ENCODE measurements around the gene TAF4. TPM values are rescaled to one million over a fixed set of nuclear protein-coding genes. Genes with fewer than 3 reads are reported as not detected.

Gene TAF4
- total and polyA plus RNA-seq, 2 of the 13 experiments (the other 11 are each of a cell fraction or from before 2014, with no cell fraction given) = 5.9 to 12.0 TPM

- TF ChIP-seq POGZ (CRISPR knock-in tag; IDR thresholded peaks at IDR 0.05) (no peak), CBFB (CRISPR knock-in tag; IDR thresholded peaks at IDR 0.05) (no peak), ZSCAN25 (CRISPR knock-in tag; IDR thresholded peaks at IDR 0.05) (no peak), ZNF329 (CRISPR knock-in tag; IDR thresholded peaks at IDR 0.05; ENCODE audit: low read depth) (no peak), ZBTB3 (CRISPR knock-in tag; IDR thresholded peaks at IDR 0.05; ENCODE audit: borderline replicate concordance, low read depth) (no peak), ZNF337 (CRISPR knock-in tag; IDR thresholded peaks at IDR 0.05; ENCODE audit: borderline replicate concordance, low read depth) (no peak), HES4 (CRISPR knock-in tag; IDR thresholded peaks at IDR 0.05; ENCODE audit: borderline replicate concordance) (no peak), ZMYM4 (CRISPR knock-in tag; IDR thresholded peaks at IDR 0.05) (no peak), TFE3 (CRISPR knock-in tag; IDR thresholded peaks at IDR 0.05) (no peak), ZFP41 (CRISPR knock-in tag; IDR thresholded peaks at IDR 0.05; ENCODE audit: borderline replicate concordance) (no peak), DZIP1 (CRISPR knock-in tag; IDR thresholded peaks at IDR 0.05) (no peak), ZNF577 (CRISPR knock-in tag; IDR thresholded peaks at IDR 0.05; ENCODE audit: borderline replicate concordance, low read depth) (no peak), ZNF580 (CRISPR knock-in tag; IDR thresholded peaks at IDR 0.05; ENCODE audit: borderline replicate concordance, low read depth) (no peak), KIAA2018 (CRISPR knock-in tag; IDR thresholded peaks at IDR 0.05; ENCODE audit: borderline replicate concordance) (no peak), IKZF5 (CRISPR knock-in tag; IDR thresholded peaks at IDR 0.05) (no peak)
Observed at GRCh38 chr20:62025832-62026563, 39.7 kb downstream of the TAF4 start (continued).

Data from HepG2 (cell line).